Gastroesophageal sphincter (tissue), 3 donors: ENCODE results near the gene SEC31B.

ENCODE experiments used
- CTCF ChIP-seq, 4 experiments: fragments of 200-600 bp in 2 of 4; fragments of 450-650 bp in 2 of 4; sonication (generic) in 1 of 4; IDR thresholded peaks; one replicate each; pipeline ENCODE4 v1.5.1; 2017 to 2019; ENCODE audit warnings: antibody characterized with exemption in 4 of 4, mild to moderate bottlenecking in 2 of 4, moderate library complexity in 2 of 4
- EP300 ChIP-seq: sonication (generic); formaldehyde crosslinking; IDR thresholded peaks from one replicate; pipeline ENCODE4 v1.6.1; 2017; ENCODE audit warnings: antibody characterized with exemption, mild to moderate bottlenecking
- POLR2A ChIP-seq, 2 donors: fragments of 450-650 bp; IDR thresholded peaks; one replicate each; pipeline ENCODE4 v1.6.1; 2017; ENCODE audit warnings: antibody characterized with exemption in 2 of 2, mild to moderate bottlenecking in 2 of 2, moderate library complexity in 1 of 2

- TF ChIP-seq CTCF (IDR thresholded peaks at IDR 0.05) (no peak), POLR2A (IDR thresholded peaks at IDR 0.05) (no peak), EP300 (no peak)
Measured at GRCh38 chr10:100534726-100535125, 15.1 kb upstream of the SEC31B start.
